ENCODE data around the gene GASK1A.

- TF ChIP-seq CTCF (conservative IDR thresholded peaks at IDR 0.05) = no peak
- TF ChIP-seq ZFX (IDR thresholded peaks at IDR 0.05) = no peak
These were observed 116.3 kb downstream of the GASK1A start for GRCh38 chr3:43095370-43095769.
